Right forelimb (tissue), 1 donor: ENCODE measurements around the gene GGT5.
"Not testable (repeated sequence)": the region's sequence is repeated elsewhere in the genome, so short reads cannot be mapped to it uniquely, and the experiment has no call there.

ENCODE experiments used
- DNase-seq: peaks from one replicate; pipeline ENCODE4 v3.0.0-alpha.2; 2018

GGT5 gene

GRCh38 chr22:24232124-24232523 is 12.8 kb downstream of the GGT5 start:
- no peak for DNase-seq

- no peak for DNase-seq
Observed at GRCh38 chr22:24231706-24232105, 13.2 kb downstream of the GGT5 start.

GRCh38 chr22:24230911-24231656 is 13.8 kb downstream of the GGT5 start:
- DNase-seq = no peak

GRCh38 chr22:24225951-24226350 is 18.9 kb downstream of the GGT5 start:
- DNase-seq = no peak

GRCh38 chr22:24225044-24225601 is 19.8 kb downstream of the GGT5 start:
- no peak for DNase-seq

GRCh38 chr22:24224468-24224867 is 20.4 kb downstream of the GGT5 start:
- DNase-seq = no peak

- DNase-seq = no peak
Observed at GRCh38 chr22:24219750-24220149, 25.1 kb downstream of the GGT5 start.

GRCh38 chr22:24217384-24217783 is 27.5 kb downstream of the GGT5 start:
- DNase-seq = no peak

GRCh38 chr22:24216541-24217209 is 28.2 kb downstream of the GGT5 start:
- no peak for DNase-seq

GRCh38 chr22:24214467-24215285 is 30.2 kb downstream of the GGT5 start:
- DNase-seq = no peak

- not testable (repeated sequence) for DNase-seq
Observed at GRCh38 chr22:24213111-24213510, 31.8 kb downstream of the GGT5 start.

GRCh38 chr22:24211716-24212115 is 33.2 kb downstream of the GGT5 start:
- not testable (repeated sequence) for DNase-seq

GRCh38 chr22:24210409-24210808 is 34.5 kb downstream of the GGT5 start:
- DNase-seq = not testable (repeated sequence)

GRCh38 chr22:24209687-24210086 is 35.2 kb downstream of the GGT5 start:
- no peak for DNase-seq

GRCh38 chr22:24209016-24209415 is 35.9 kb downstream of the GGT5 start:
- no peak for DNase-seq

GRCh38 chr22:24208012-24208749 is 36.7 kb downstream of the GGT5 start:
- no peak for DNase-seq

- no peak for DNase-seq
Observed at GRCh38 chr22:24207264-24208011, 37.4 kb downstream of the GGT5 start.

- DNase-seq = not testable (repeated sequence)
Observed at GRCh38 chr22:24206460-24207263, 38.2 kb downstream of the GGT5 start.

- DNase-seq = no peak
Observed at GRCh38 chr22:24205438-24206195, 39.3 kb downstream of the GGT5 start.

- not testable (repeated sequence) for DNase-seq
Observed at GRCh38 chr22:24203856-24204255, 41.0 kb downstream of the GGT5 start.
